ENCODE data around the gene ZDHHC20. TPM values are rescaled to one million over a fixed set of nuclear protein-coding genes. Genes with fewer than 3 reads are reported as not detected.

ZDHHC20 gene
- total RNA-seq, 5 donors from 2014 or later (not counting 1 experiment from before 2014, with no cell fraction given) = 60.1 to 73.8 (median 68.0) TPM

DNA sequence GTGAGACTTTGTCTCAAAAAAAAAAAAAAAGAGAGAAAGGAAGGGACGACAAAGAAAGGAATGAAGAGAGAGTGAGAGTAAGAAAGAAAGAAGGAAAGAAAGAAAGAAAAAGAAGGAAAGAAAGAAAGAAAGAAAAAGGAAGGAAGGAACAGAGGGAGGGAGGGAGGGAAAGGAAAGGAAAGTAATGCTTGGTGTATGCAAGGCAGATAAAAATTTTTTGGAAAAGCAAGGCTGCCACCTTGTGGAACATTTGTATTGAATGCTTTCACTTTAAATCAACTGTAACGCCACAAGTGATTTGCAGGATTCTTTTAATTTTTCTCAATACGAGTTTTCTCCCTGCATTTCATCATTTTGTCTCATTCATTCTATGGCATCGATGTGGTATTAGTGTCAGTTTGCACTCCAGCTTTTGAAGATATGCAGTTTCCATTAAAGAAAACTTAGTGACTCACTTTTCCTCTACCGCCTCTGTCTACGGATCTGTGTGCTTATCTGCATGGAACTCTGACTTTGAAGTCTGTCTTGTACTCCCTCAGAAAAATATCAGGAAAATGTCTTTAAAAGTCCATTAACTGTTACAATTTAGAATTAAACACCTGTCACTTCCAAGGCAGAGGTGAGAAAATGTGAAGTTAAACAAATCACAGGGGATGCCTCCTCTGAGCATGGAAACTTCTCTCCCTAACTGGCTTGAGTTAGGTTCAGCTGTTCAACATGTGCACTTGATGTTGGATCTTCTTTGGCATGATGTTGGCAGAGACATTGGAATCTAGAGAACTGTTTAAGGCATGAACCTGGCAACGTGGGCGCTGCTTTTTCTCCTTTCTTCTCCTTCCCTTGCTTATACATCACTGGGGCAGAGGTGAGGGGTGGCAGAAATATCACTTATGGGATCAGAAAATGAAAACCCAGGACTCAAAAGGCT lies 20.0 kb upstream of the ZDHHC20 start:
- Histone ChIP-seq H3K4me3 (ENCODE audit: control insufficient read depth in 1 of 2, extremely low read depth in 1 of 2, low read length in 1 of 2) (no peak overlapping the region), H3K27me3 (replicated peaks in 1 of 2; ENCODE audit: control insufficient read depth in 2 of 2, extremely low read depth in 1 of 2, insufficient read depth in 2 of 2, low read length in 1 of 2) (peaks cover 0 to 4% of the 10 kb centered on the region in 2 experiments), H3K4me1 (ENCODE audit: control insufficient read depth in 1 of 2, extremely low read depth in 1 of 2, insufficient read depth in 2 of 2, low read length in 2 of 2) (peaks cover 2 to 6% of the 10 kb centered on the region in 2 experiments), H3K36me3 (ENCODE audit: control insufficient read depth in 2 of 2, extremely low read depth in 1 of 2, insufficient read depth in 1 of 2, low read length in 1 of 2) (no peaks in the 10 kb centered on the region), H3K9me3 (no peaks in the 10 kb centered on the region), H3K27ac (ENCODE audit: low read length) (no peak overlapping the region)
- ATAC-seq (replicated peaks in 1 of 4) = peak; percentile 61 to 75 (median 62)
- CTCF ChIA-PET = interaction anchor here (0.5 to 2.2 kb wide), 13 partner anchors 13 to 1948 kb away, joined by 3 to 7 read pairs (median 4); no protein-coding TSS in a partner anchor
- no peaks in the 10 kb centered on the region for H3K36me3 Mint-ChIP-seq
- H3K27me3 Mint-ChIP-seq = no peaks in the 10 kb centered on the region
- peaks cover 14 to 16% (median 15%) of the 10 kb centered on the region in 3 donors for H3K4me1 Mint-ChIP-seq
- peak in 27 of 35 experiments; percentile 5 to 86 (median 38) for DNase-seq
- POLR2A ChIA-PET = no interaction called here
- WGBS (ENCODE audit: insufficient coverage) = 30% methylated on average over 1 of the region's 8 CpGs
- no peaks in the 10 kb centered on the region for H3K9me3 Mint-ChIP-seq
- no peak overlapping the region for H3K27ac Mint-ChIP-seq
- peak overlapping the region in 2 of 3 donors; percentile 25 to 35 for H3K4me3 Mint-ChIP-seq

DNA sequence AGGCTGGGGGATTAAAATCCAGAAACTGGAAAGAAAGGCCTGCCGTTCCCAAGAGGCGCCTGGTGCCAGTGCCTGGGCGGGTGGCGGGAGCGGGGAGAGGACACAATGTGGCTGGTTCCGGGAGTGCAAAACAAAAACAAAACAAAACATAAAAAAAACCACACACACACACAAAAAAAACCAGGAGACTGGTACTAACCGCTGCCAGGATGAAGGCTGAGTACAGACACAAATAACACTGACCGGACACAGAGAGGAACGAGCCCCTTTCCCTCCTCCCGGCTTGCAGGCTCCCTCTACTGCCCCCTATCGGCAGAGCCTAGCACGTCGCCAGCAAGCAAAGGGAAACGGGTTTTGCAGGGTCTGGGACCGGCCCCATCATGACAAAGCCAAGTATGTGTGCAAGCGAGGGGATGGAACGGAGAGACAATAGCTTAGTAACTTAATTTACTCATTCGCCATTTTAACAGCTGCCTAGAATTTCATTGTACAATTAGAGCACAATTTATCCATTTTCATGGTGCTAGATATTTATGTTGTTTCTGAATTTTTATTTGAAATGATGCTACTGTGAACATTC lies 17.9 kb upstream of the ZDHHC20 start:
- Histone ChIP-seq H3K4me3 (ENCODE audit: control insufficient read depth in 1 of 2, extremely low read depth in 1 of 2, low read length in 1 of 2) (peak overlapping the region; percentile 36 to 55), H3K27ac (ENCODE audit: low read length) (no peak overlapping the region), H3K27me3 (replicated peaks in 1 of 2; ENCODE audit: control insufficient read depth in 2 of 2, extremely low read depth in 1 of 2, insufficient read depth in 2 of 2, low read length in 1 of 2) (peaks cover 0 to 4% of the 10 kb centered on the region in 2 experiments), H3K4me1 (ENCODE audit: control insufficient read depth in 1 of 2, extremely low read depth in 1 of 2, insufficient read depth in 2 of 2, low read length in 2 of 2) (peaks cover 2 to 6% of the 10 kb centered on the region in 2 experiments), H3K9me3 (no peaks in the 10 kb centered on the region), H3K36me3 (ENCODE audit: control insufficient read depth in 2 of 2, extremely low read depth in 1 of 2, insufficient read depth in 1 of 2, low read length in 1 of 2) (no peaks in the 10 kb centered on the region)
- 0% methylated on average over 1 of the region's 18 CpGs for WGBS (ENCODE audit: insufficient coverage)
- DNase-seq = peak; percentile 43 to 88 (median 69)
- H3K27me3 Mint-ChIP-seq = no peaks in the 10 kb centered on the region
- peak; percentile 77 to 84 (median 82) for ATAC-seq (replicated peaks in 1 of 4)
- H3K27ac Mint-ChIP-seq = peak overlapping the region; percentile 50 to 64
- peaks cover 0 to 4% (median 0%) of the 10 kb centered on the region in 3 donors for H3K9me3 Mint-ChIP-seq
- peaks cover 14 to 16% (median 15%) of the 10 kb centered on the region in 3 donors for H3K4me1 Mint-ChIP-seq
- ChIA-PET CTCF (interaction anchor here (0.5 to 4.1 kb wide), 37 partner anchors 11 to 984 kb away, joined by 3 to 29 read pairs (median 3); partner anchors contain the start of gene ZDHHC20 (in 1 of the 2)), POLR2A (interaction anchor here in 1 of 2 donors (0.5 to 0.6 kb wide), 2 partner anchors 645 to 767 kb away, joined by 7 to 8 read pairs; no protein-coding TSS in a partner anchor)
- peak overlapping the region; percentile 73 to 78 (median 77) for H3K4me3 Mint-ChIP-seq
- H3K36me3 Mint-ChIP-seq = no peaks in the 10 kb centered on the region

DNA sequence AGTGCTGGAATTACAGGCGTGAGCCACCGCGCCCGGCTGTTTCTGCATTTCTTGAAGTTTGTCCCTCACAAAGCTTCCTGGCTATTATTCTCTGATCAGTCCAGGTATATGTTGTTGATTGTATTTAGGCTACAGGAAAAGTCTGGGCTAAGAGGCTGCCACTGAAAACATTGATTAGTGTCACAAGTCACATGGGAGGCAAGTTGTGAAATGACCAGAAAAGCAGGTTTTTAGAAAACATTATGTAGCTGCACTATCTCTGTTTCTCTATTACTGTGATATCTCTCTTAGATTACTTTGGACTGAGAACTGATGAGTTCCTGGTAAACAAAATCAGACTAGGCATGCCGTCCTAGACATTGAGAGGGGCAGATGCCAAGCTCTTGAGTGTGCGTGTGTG lies 16.0 kb upstream of the ZDHHC20 start:
- H3K9me3 Mint-ChIP-seq = peaks cover 0 to 12% (median 0%) of the 10 kb centered on the region in 3 donors
- H3K9me3 ChIP-seq = no peaks in the 10 kb centered on the region
- ATAC-seq (replicated peaks in 1 of 4) (no peak), DNase-seq (no peak)
- H3K36me3 ChIP-seq (ENCODE audit: control insufficient read depth in 2 of 2, extremely low read depth in 1 of 2, insufficient read depth in 1 of 2, low read length in 1 of 2) = no peaks in the 10 kb centered on the region
- 100% methylated on average over 4 of the region's 6 CpGs for WGBS (ENCODE audit: insufficient coverage)
- no peak overlapping the region for H3K27ac Mint-ChIP-seq
- H3K27me3 ChIP-seq (replicated peaks in 1 of 2; ENCODE audit: control insufficient read depth in 2 of 2, extremely low read depth in 1 of 2, insufficient read depth in 2 of 2, low read length in 1 of 2) = no peaks in the 10 kb centered on the region
- no peak overlapping the region for H3K4me3 Mint-ChIP-seq
- H3K4me1 ChIP-seq (ENCODE audit: control insufficient read depth in 1 of 2, extremely low read depth in 1 of 2, insufficient read depth in 2 of 2, low read length in 2 of 2) = peaks cover 2 to 6% of the 10 kb centered on the region in 2 experiments
- CTCF ChIA-PET = interaction anchor here in 1 of 2 donors (4.1 kb wide), 1 partner anchor 178 kb away, joined by 27 read pairs; no protein-coding TSS in a partner anchor
- no peak overlapping the region for H3K4me3 ChIP-seq (ENCODE audit: control insufficient read depth in 1 of 2, extremely low read depth in 1 of 2, low read length in 1 of 2)
- H3K4me1 Mint-ChIP-seq = peaks cover 14 to 16% (median 15%) of the 10 kb centered on the region in 3 donors
- POLR2A ChIA-PET = interaction anchor here (0.6 to 0.8 kb wide), 2 partner anchors 86 to 1098 kb away, joined by 3 read pairs; no protein-coding TSS in a partner anchor
- H3K27ac ChIP-seq (ENCODE audit: low read length) = no peak overlapping the region
- H3K36me3 Mint-ChIP-seq = no peaks in the 10 kb centered on the region
- H3K27me3 Mint-ChIP-seq = no peaks in the 10 kb centered on the region

DNA sequence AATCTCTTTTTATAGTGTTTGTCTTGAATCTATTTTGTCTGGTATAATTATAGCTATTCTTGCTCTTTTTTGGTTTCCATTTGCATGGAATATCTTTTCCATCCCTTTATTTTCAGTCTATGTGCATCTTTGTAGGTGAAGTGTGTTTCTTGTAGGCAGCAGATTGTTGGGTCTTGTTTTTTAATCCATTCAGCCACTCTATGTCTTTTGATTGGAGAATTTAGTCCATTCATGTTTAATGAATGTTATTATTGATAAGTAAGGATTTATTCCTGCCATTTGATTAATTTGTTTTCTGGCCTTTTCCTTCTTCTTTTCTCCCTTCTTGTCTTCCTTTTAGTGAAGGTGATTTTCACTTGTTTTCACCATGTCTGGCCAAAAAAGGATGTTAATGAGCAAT lies 11.7 kb upstream of the ZDHHC20 start:
- no peaks in the 10 kb centered on the region for H3K36me3 Mint-ChIP-seq
- no peaks in the 10 kb centered on the region for H3K4me1 Mint-ChIP-seq
- H3K27ac Mint-ChIP-seq = no peak overlapping the region
- no peaks in the 10 kb centered on the region for H3K27me3 ChIP-seq (replicated peaks in 1 of 2; ENCODE audit: control insufficient read depth in 2 of 2, extremely low read depth in 1 of 2, insufficient read depth in 2 of 2, low read length in 1 of 2)
- ATAC-seq (replicated peaks in 1 of 4) (no peak), DNase-seq (no peak)
- CTCF ChIA-PET = interaction anchor here (0.6 to 1.2 kb wide), 6 partner anchors 137 to 1609 kb away, joined by 3 to 6 read pairs (median 3); no protein-coding TSS in a partner anchor
- H3K4me3 ChIP-seq (ENCODE audit: control insufficient read depth in 1 of 2, extremely low read depth in 1 of 2, low read length in 1 of 2) = no peak overlapping the region
- peaks cover 0 to 12% (median 0%) of the 10 kb centered on the region in 3 donors for H3K9me3 Mint-ChIP-seq
- no peaks in the 10 kb centered on the region for H3K9me3 ChIP-seq
- H3K27ac ChIP-seq (ENCODE audit: low read length) = no peak overlapping the region
- H3K36me3 ChIP-seq (ENCODE audit: control insufficient read depth in 2 of 2, extremely low read depth in 1 of 2, insufficient read depth in 1 of 2, low read length in 1 of 2) = no peaks in the 10 kb centered on the region
- POLR2A ChIA-PET = no interaction called here
- H3K4me1 ChIP-seq (ENCODE audit: control insufficient read depth in 1 of 2, extremely low read depth in 1 of 2, insufficient read depth in 2 of 2, low read length in 2 of 2) = no peaks in the 10 kb centered on the region
- H3K4me3 Mint-ChIP-seq = no peak overlapping the region
- H3K27me3 Mint-ChIP-seq = no peaks in the 10 kb centered on the region

DNA sequence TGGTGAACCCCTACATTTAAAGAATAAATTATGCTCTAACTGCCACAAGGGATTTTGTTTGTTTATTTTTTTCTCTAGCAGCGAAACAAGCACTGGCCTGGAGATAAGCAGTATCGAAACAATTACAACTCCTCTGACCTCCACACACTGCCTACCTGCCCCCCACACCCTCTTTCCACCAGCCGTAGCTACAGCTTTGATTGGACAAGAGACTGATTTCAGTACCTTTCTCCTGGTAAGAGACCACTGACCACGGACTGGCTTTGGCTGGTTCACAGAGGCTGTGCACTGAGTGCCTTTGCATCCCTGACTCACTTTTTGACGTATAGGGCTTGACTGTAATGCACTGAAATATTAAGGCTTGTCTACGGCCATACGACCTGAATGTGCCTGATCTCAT lies 7.4 kb upstream of the ZDHHC20 start:
- Mint-ChIP-seq H3K27ac (no peak overlapping the region), H3K4me3 (no peak overlapping the region), H3K27me3 (no peaks in the 10 kb centered on the region), H3K36me3 (no peaks in the 10 kb centered on the region), H3K4me1 (no peaks in the 10 kb centered on the region), H3K9me3 (peaks cover 0 to 7% (median 0%) of the 10 kb centered on the region in 3 donors)
- H3K36me3 ChIP-seq (ENCODE audit: control insufficient read depth in 2 of 2, extremely low read depth in 1 of 2, insufficient read depth in 1 of 2, low read length in 1 of 2) = no peaks in the 10 kb centered on the region
- no peak overlapping the region for H3K27ac ChIP-seq (ENCODE audit: low read length)
- ATAC-seq (replicated peaks in 1 of 4) (no peak), DNase-seq (no peak)
- CTCF ChIA-PET = interaction anchor here in 1 of 2 donors (1.0 to 1.5 kb wide), 2 partner anchors 11 to 132 kb away, joined by 3 to 4 read pairs; no protein-coding TSS in a partner anchor
- 88% methylated on average over 6 of the region's 7 CpGs for WGBS (ENCODE audit: insufficient coverage)
- no peaks in the 10 kb centered on the region for H3K27me3 ChIP-seq (replicated peaks in 1 of 2; ENCODE audit: control insufficient read depth in 2 of 2, extremely low read depth in 1 of 2, insufficient read depth in 2 of 2, low read length in 1 of 2)
- H3K9me3 ChIP-seq = no peaks in the 10 kb centered on the region
- POLR2A ChIA-PET = no interaction called here
- H3K4me3 ChIP-seq (ENCODE audit: control insufficient read depth in 1 of 2, extremely low read depth in 1 of 2, low read length in 1 of 2) = no peak overlapping the region
- no peaks in the 10 kb centered on the region for H3K4me1 ChIP-seq (ENCODE audit: control insufficient read depth in 1 of 2, extremely low read depth in 1 of 2, insufficient read depth in 2 of 2, low read length in 2 of 2)

DNA sequence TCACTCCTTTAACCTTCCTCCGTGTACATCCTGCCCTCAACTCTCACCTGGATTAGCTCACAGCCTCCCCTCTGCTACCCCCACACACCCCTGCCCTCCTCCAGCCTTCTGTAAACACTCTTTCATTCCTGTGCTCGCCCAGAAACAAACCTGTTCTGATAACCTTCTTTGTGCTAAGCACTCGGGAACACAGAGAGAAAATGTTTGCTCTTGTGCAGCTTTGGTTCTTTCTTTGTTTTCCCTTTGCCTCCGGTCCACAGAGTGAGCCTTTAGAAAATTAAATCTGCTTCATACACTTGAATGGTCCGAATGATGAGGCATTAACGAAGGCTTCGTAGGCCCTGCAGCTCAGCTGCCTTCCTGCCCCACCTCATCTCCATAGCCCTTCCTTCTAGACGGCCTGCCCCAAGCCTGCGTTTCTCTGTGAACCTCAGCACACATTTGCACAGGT lies 6.6 kb upstream of the ZDHHC20 start:
- Mint-ChIP-seq H3K27me3 (no peaks in the 10 kb centered on the region), H3K4me1 (no peaks in the 10 kb centered on the region), H3K4me3 (no peak overlapping the region), H3K36me3 (no peaks in the 10 kb centered on the region), H3K27ac (no peak overlapping the region), H3K9me3 (peaks cover 0 to 2% (median 0%) of the 10 kb centered on the region in 3 donors)
- DNase-seq (no peak), ATAC-seq (replicated peaks in 1 of 4) (no peak)
- Histone ChIP-seq H3K36me3 (ENCODE audit: control insufficient read depth in 2 of 2, extremely low read depth in 1 of 2, insufficient read depth in 1 of 2, low read length in 1 of 2) (no peaks in the 10 kb centered on the region), H3K4me1 (ENCODE audit: control insufficient read depth in 1 of 2, extremely low read depth in 1 of 2, insufficient read depth in 2 of 2, low read length in 2 of 2) (no peaks in the 10 kb centered on the region), H3K27me3 (replicated peaks in 1 of 2; ENCODE audit: control insufficient read depth in 2 of 2, extremely low read depth in 1 of 2, insufficient read depth in 2 of 2, low read length in 1 of 2) (no peaks in the 10 kb centered on the region), H3K9me3 (no peaks in the 10 kb centered on the region), H3K4me3 (ENCODE audit: control insufficient read depth in 1 of 2, extremely low read depth in 1 of 2, low read length in 1 of 2) (no peak overlapping the region), H3K27ac (ENCODE audit: low read length) (no peak overlapping the region)
- ChIA-PET POLR2A (no interaction called here), CTCF (interaction anchor here in 1 of 2 donors (1.0 to 1.5 kb wide), 2 partner anchors 11 to 131 kb away, joined by 3 to 4 read pairs; no protein-coding TSS in a partner anchor)
- WGBS (ENCODE audit: insufficient coverage) = 72% methylated on average over 9 of the region's 9 CpGs
